ENCODE measurements around the gene PIP5K1B.

Gene PIP5K1B

DNA sequence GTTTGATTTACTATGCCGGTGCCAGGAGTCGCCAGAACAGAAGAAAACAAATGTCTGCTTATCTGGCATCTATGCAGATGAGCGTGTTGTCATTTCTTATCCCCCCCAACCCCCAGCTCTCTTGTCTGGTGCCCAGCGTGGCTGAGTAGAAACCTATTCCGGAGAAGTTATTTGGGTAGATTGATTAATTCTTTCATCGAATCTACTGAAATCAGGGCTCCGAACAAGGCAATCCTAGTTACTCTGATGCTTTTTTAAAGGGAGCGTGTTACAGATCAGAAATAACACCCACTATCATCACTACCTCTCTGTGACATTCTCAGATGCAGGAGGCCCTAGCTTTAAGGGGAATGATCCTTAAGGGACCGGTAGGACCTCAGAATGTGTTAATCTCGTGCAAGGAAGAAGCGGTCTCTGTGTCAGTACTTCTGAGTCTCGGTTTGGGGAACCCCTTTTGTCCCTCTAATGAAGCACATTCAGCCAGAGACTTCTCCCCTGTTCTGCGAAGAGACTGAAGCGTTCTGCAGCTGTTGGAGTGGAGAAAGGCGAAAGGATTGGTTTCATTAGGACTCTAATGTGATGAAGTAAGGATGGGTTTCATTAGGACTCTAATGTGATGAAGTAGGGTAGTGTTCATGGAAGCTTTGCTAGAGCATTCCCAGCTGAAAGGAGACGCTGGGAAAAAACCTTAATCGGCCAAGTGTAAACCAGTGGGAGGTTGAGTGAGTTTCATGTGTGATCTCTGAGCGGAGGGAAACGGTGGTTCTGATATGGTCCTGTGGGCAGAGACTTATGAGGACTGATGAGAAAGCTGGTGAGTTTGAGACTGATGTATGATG is 1.5 kb downstream of the PIP5K1B start:
- H3K4me3 ChIP-seq (replicated peaks; ENCODE audit: low read depth, low read length): no peak overlapping the region
- no peak for DNase-seq (ENCODE audit: extremely low read depth, low read depth)
- TF ChIP-seq, protein P1, sequence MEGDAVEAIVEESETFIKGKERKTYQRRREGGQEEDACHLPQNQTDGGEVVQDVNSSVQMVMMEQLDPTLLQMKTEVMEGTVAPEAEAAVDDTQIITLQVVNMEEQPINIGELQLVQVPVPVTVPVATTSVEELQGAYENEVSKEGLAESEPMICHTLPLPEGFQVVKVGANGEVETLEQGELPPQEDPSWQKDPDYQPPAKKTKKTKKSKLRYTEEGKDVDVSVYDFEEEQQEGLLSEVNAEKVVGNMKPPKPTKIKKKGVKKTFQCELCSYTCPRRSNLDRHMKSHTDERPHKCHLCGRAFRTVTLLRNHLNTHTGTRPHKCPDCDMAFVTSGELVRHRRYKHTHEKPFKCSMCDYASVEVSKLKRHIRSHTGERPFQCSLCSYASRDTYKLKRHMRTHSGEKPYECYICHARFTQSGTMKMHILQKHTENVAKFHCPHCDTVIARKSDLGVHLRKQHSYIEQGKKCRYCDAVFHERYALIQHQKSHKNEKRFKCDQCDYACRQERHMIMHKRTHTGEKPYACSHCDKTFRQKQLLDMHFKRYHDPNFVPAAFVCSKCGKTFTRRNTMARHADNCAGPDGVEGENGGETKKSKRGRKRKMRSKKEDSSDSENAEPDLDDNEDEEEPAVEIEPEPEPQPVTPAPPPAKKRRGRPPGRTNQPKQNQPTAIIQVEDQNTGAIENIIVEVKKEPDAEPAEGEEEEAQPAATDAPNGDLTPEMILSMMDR (IDR thresholded peaks at IDR 0.05; ENCODE audit: low read depth, low read length, missing control alignments): no peak

DNA sequence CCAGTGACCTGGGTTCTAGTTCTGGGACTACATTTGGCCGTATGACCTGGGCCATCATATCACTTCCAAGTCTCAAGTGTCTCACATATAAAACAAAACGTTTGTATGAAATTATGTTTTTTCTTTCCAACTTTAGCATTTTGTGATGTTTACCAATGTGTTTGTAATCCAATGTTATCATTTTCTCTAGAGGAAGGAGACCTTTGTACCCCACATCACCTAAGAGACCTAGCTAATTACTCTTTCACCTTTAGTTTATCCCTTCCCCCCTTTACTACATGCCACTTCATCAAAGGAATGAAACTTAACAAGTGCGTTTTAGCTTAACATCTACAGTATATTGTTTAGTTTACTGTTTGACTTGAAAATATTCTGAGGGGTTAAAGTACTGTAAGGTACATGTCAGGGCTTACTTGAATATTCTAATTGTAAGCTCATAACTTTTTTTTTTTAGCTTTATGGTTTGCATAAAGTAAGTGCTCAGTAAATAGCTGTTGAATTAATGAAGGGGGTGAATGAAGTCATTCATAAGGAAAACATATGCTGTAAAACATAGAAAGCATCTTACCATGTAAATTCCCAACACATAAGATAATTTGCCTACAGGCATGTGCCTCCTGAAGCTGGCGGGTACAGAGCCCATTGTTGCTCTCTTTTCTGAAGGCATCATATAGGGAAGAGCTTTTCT is 2.9 kb downstream of the PIP5K1B start:
- DNase-seq (ENCODE audit: extremely low read depth, low read depth): no peak
- TF ChIP-seq, protein P1 (IDR thresholded peaks at IDR 0.05; ENCODE audit: low read depth, low read length, missing control alignments): no peak
- no peak overlapping the region for H3K4me3 ChIP-seq (replicated peaks; ENCODE audit: low read depth, low read length)

DNA sequence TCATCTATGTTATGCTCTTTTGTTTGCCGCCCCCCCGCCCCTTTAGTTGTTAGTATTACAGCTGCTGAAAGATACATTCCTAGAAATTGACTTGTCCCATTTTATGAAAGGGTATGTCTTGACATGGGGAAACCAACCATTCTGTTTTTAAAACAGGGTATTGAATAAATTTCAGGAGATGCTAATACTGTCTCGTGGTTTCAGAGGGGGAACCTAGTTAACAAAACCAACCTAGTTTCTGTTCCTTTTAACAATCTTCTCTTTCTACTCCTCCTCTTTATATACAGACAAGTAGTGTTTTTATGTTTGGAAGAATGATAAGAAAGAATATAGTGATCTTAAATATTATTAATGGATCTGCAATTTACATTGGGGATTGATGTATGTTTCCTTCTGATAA is 3.5 kb downstream of the PIP5K1B start:
- no peak overlapping the region for H3K4me3 ChIP-seq (replicated peaks; ENCODE audit: low read depth, low read length)
- no peak for DNase-seq (ENCODE audit: extremely low read depth, low read depth)
- TF ChIP-seq, protein P1 (IDR thresholded peaks at IDR 0.05; ENCODE audit: low read depth, low read length, missing control alignments): no peak

DNA sequence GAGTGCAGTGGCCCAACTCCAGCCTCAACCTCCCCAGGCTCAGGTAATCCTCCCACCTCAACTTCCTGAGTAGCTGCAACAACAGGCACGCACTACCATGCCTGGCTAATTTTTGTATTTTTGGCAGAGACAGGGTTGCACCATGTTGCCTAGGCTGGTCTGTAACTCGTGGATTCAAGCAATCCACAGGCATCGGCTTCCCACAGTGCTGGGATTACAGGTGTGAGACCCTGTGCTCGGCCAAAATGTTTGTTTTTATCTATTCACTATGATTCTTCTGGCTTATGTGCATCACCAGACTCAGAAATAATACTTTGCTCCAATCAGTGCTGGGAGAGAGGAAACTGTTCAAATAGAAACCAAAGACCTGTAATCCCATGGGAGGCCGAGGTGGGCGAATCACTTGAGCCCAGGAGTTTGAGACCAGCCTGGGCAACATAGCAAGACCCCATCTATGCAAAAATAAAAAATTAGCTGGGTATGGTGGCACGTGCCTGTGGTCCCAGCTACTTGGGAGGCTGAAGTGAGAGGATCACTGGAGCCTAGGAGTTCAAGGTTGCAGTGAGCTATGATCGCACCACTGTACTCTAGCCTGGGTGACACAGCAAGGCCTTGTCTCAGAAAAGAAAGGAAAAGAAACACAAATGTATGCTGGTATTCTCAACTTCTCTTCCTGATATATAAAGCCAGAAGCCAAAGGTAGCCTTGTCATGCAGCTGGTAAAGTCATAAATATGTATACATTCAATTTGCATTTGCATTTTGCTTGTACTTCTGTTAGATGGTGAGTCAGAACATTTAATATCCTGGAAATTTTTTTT is 4.5 kb downstream of the PIP5K1B start:
- TF ChIP-seq, protein P1 (IDR thresholded peaks at IDR 0.05; ENCODE audit: low read depth, low read length, missing control alignments): no peak
- H3K4me3 ChIP-seq (replicated peaks; ENCODE audit: low read depth, low read length): no peak overlapping the region
- DNase-seq (ENCODE audit: extremely low read depth, low read depth): no peak

DNA sequence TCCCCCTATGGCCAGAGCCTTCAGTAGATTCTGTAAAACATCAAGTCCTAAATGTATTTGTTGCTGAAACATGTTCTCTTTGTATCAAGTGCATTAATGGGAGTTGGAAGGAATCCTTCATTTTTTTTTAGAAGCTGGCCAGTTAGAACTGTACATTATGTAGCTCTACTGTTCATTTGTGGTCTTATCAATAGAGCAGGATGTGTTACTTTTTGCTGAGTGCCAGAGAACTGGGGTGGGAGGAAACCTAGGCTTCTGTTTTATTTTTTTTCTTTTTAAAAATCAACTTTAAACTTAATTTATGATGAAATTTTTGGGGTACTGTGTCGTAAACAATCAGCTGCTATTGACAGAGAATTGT is 5.1 kb downstream of the PIP5K1B start:
- H3K4me3 ChIP-seq (replicated peaks; ENCODE audit: low read depth, low read length): no peak overlapping the region
- DNase-seq (ENCODE audit: extremely low read depth, low read depth): no peak
- TF ChIP-seq, protein P1 (IDR thresholded peaks at IDR 0.05; ENCODE audit: low read depth, low read length, missing control alignments): no peak

DNA sequence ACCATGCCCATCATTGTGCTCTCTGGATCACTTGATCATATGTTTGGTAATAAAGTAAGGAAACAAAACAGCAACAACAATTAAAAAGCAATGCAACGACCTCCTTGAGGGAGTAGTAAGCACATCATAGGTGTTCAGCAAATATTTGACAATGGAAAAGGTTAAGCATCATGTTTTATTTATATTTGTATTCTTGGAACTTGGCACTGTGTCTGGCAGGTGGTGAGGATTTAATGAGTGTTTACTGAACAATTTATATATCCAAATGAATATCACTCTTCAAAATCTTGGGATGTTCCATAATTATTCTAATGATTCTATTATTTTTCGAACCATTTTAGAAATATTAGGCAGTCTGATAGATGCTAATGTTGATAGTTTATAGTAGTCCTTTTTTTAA is 6.2 kb downstream of the PIP5K1B start:
- TF ChIP-seq, protein P1 (IDR thresholded peaks at IDR 0.05; ENCODE audit: low read depth, low read length, missing control alignments): no peak
- no peak overlapping the region for H3K4me3 ChIP-seq (replicated peaks; ENCODE audit: low read depth, low read length)
- DNase-seq (ENCODE audit: extremely low read depth, low read depth): no peak

Measured in HFF-Myc (cell line).